ENCODE results near the gene KCTD14. TPM values are rescaled to one million over a fixed set of nuclear protein-coding genes. Genes with fewer than 3 reads are reported as not detected.

The KCTD14 gene
- total RNA-seq, 1 donor from 2014 or later: 0.26 TPM

Other genes with a start within 250 kb of the KCTD14 start
- gene RSF1, start 202.6 kb downstream of the KCTD14 start, total RNA-seq: 12.8 and 16.8 TPM in 2 replicates
- 27.7 and 31.6 TPM in 2 replicates for gene AAMDC, start 202.1 kb downstream of the KCTD14 start, total RNA-seq
- gene INTS4, start 28.6 kb downstream of the KCTD14 start, total RNA-seq: 27.1 and 29.7 TPM in 2 replicates
- gene THRSP, start 40.6 kb upstream of the KCTD14 start, total RNA-seq: not detected in 2 replicates
- gene NDUFC2, start 56.6 kb upstream of the KCTD14 start, total RNA-seq: 70.4 and 82.0 TPM in 2 replicates
- 20.9 and 24.5 TPM in 2 replicates for gene ALG8, start 116.3 kb upstream of the KCTD14 start, total RNA-seq
- 3.3 and 6.4 TPM in 2 replicates for gene KCTD21, start 165.3 kb upstream of the KCTD14 start, total RNA-seq
- gene USP35, start 165.6 kb upstream of the KCTD14 start, total RNA-seq: 4.0 and 5.9 TPM in 2 replicates

Measured in dermis microvascular lymphatic vessel endothelial cell (primary cell).